HG03378 (cell line): Measurements from ENCODE around the gene TMPRSS5.
"Not testable (repeated sequence)": the region's sequence is repeated elsewhere in the genome, so short reads cannot be mapped to it uniquely, and the experiment has no call there.

Experiments
- ATAC-seq: cut with Tn5 transposase; IDR thresholded peaks from one replicate; pipeline ENCODE4 v1.9.1; 2021; ENCODE audit warnings: mild to moderate bottlenecking, moderate library complexity; ENCODE audit not compliant: unreplicated experiment

Gene TMPRSS5

GRCh38 chr11:113697756-113698407 is 8.2 kb downstream of the TMPRSS5 start:
- ATAC-seq, result no peak

DNA sequence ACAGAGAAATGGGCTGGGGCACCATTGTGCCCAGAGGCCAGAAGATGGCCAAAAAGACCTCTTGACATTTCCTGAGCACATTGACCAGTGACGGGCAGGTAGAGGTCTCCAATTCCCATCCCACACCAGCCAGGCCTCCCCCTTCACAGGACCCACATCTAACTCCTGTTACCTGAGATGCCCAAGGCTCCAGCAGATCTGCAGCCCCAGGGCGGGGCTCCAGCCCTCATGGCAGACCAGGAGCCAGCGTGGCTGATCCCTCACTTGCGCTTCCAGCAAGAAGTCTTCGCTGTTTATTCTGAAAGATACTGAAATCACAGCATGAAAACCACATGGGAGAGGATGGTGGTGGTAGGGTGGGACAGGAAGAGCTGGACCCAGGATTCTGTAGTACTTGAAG is 9.0 kb downstream of the TMPRSS5 start:
- no peak for ATAC-seq

DNA sequence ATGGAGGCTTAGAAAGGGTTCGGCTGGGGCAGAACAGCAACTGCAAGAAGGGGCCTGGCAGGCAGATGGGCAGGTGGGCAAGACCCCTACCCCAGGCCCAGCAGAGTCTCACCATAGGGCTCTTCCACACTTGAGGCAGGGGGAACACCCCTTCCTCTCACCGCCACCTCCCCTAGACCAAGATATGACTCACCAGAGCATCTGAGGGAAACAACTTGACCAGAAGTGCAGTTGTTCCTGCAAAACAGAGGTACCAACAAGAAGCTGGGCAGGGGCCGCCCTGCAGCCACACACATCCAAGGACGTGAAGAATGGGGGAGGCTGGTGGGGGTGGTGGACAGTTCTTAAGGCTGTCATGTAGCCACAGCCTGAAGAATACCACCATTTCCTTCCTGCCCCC is 10.9 kb downstream of the TMPRSS5 start:
- no peak for ATAC-seq

DNA sequence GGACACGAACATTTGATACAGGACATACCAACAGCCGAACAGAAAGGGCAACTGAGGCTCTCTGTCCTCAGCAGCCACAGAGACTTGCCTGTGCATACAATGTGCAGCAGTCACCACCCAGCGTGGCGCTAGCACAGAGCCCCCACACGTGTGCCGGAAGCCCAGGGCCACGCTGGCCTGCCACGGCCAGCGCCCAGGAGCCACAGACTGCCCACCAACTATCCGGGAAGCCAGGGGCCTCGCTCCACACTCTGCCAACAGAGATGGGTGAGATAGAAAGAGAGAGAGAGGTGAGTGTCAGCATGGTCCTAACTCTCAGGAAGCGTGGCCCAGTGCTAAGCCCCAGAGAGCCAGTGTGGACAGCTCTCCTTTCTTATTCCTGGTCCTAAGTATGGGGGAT is 11.7 kb downstream of the TMPRSS5 start:
- no peak for ATAC-seq

DNA sequence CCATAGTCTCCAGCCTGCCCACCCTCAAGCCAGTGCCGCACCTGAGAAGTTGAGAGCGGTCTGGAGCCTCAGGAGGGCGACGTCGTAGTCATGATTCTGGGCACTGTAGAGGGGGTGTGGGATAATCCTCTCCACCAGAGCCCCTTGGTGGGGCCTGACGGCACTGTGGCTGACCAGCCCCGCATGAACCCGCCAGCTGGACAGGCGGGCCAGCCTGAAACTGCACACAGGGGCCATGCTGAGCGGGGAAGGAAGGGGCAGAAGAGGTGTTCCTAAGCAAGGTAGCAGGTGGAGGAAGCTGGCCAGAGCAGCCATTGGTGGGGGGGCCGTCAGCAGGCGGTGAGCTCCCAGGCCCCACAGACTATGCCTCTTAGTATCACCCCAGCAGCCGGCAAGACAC is 13.1 kb downstream of the TMPRSS5 start:
- no peak for ATAC-seq

DNA sequence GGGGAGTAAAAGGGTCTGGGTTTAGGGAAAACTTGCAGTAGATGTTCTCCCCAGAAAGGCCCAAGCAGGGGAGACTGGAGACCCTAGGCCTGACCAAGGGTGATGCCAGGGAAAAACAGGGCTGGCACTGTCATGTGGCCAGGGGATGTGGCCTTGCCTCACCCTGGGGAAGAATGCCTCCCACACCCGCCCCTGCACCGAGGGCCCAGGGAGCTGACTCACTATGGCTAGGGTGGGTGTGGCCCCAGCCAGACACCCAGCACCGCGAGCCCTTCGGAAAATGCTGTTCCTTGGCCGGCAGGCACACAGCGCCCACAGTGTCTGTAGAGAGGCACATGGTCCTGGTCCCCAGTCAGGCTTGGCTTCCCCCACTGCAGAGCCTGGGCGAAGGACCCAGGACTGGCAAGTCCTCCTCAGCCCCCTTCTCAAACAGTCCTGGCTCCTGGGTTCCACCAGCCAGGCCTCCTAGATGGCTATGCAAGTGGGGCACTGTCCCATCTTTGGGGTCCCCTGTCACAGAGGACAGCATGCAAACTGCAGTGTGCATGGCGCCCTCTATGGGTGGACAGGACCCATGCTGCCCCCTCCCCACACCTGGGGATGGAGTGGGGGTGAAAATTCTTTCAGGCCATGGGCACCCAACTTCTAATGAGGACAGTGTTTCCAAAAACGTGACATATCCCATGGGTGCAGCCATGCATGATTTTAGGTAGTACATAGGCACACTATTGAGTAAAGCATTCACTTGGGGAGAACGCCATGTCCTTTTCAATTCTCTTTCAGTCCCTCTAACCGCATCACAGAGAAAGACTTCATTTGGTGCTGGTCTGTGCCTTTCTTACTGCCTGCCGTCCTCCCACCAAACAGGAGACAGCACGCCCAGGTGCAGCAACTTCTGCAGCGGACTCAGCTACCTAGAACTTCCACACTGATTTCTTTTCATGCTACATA is 15.2 kb downstream of the TMPRSS5 start:
- no peak for ATAC-seq

GRCh38 chr11:113689768-113690618 is 16.1 kb downstream of the TMPRSS5 start:
- ATAC-seq, result no peak

DNA sequence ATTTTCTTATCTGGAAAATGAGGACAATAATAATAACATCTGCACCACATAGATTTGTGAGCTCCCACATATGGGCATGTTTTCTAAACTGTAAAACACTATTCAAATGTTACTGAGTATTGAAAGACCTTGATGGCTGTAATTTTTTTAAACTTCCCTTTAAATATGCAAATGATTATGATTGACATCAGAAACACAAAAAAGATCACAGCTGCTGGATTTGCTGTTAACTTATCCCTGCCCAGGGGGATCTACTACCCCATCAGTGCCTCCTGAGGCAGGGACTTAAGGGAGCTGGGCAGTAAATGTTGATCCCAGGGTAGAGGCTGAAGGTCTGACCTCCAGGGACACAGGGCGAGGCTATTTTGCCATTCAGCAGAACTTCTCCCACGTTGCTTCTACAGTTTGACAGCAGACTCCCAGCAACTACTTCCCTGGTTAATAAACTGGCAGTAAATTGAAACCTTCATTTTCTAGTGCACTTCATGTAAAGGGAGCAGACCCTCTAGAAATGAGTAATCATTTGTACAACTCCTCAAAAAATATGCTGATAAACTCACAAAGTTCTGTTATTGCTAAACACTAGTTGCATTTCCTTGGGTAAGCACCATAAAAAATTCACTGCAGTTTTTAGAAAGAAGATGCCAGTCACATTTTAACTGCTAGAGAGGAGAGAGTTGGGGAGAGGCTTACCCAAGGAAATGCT is 20.3 kb downstream of the TMPRSS5 start:
- ATAC-seq, result peak; percentile 59

- no peak for ATAC-seq
These were observed 21.6 kb downstream of the TMPRSS5 start for GRCh38 chr11:113684496-113684895.

DNA sequence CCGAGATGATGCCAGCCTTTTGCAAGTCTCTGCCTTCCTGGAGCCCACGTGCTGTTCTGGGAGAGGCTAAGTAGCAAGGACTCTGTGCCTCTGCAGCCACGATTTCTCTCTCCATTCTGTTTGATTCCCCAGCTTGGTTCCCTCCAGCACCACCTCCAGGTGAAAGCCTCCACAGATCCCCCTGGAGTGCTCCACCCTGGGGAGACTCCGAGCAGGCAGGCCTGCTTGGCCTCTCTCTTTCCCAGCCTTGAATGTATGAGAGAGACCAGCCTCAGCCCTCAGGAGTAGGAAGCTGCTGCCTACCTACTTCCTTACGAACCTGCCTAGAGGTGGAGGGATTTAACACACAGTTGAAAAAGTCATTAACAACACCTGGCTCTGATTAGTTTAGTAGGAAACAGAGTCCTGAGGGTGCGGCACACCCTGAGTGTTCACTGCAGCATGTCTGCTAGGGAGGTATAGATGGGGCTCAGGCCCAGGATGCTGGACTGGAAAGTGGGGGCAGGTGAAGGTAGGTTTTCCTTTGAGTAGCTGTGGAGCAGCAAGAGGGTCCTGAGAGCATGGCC is 22.5 kb downstream of the TMPRSS5 start:
- ATAC-seq, result no peak

GRCh38 chr11:113681711-113682413 is 24.2 kb downstream of the TMPRSS5 start:
- ATAC-seq, result no peak

GRCh38 chr11:113681282-113681681 is 24.8 kb downstream of the TMPRSS5 start:
- ATAC-seq, result no peak

DNA sequence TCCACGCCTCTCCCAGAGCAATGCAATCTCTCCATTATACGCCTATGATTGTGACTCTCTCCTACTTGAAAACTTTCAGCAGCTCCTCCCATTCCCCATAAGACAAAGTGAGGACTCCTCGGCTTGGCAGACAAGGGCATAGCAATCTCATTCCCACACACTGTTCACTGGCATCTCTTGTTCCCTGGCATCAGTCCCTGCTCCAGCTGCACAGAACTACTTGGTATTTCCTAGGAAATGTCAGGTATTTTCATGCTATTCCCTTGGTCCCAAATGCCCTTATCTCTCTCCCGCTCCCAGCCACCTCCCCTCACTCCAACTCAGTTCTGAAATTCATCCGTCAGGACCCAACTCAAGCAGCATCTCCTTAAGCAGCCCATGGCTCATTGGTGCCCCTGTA is 28.4 kb downstream of the TMPRSS5 start:
- ATAC-seq, result no peak

DNA sequence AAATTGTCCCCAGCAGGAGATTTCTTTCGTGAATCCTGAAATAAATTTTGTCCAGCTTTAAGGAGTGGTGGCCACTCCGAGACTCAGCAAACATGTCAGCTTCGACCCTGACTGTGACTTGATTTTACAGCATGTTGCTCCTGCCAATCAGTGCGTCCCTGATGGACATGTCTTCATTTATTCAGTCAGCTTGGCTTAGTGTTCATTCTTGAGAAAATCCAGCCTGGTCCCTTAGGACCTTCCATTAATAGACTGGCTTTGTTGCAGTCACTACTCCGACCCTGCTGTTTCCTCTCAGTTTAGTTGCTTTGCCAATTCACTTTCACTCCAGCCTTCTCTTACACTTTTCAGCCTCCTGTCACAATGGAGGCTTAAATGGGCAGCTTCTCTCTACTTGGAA is 30.5 kb downstream of the TMPRSS5 start:
- ATAC-seq, result no peak

- ATAC-seq, result peak; percentile 93
These were observed 31.0 kb downstream of the TMPRSS5 start for GRCh38 chr11:113675003-113675561.

GRCh38 chr11:113674397-113674685 is 31.8 kb downstream of the TMPRSS5 start:
- no peak for ATAC-seq

GRCh38 chr11:113673550-113674396 is 32.3 kb downstream of the TMPRSS5 start:
- ATAC-seq, result no peak

GRCh38 chr11:113671914-113672313 is 34.2 kb downstream of the TMPRSS5 start:
- ATAC-seq, result not testable (repeated sequence)

- ATAC-seq, result no peak
These were observed 35.3 kb downstream of the TMPRSS5 start for GRCh38 chr11:113670831-113671215.
